Measurements from ENCODE around the gene ZEB2.

Gene ZEB2

GRCh38 chr2:144412709-144413108 lies 107.2 kb downstream of the ZEB2 start:
- H3K4me3 ChIP-seq (ENCODE audit: low read length), result no peak overlapping the region
- H3K36me3 ChIP-seq (ENCODE audit: control insufficient read depth, insufficient read depth, low read length), result no peaks in the 10 kb centered on the region
- H3K4me1 ChIP-seq (ENCODE audit: control insufficient read depth, insufficient read depth, low read length), result no peaks in the 10 kb centered on the region
- no peak overlapping the region for H3K9ac ChIP-seq (ENCODE audit: low read length)
- no peaks in the 10 kb centered on the region for H3K27me3 ChIP-seq (ENCODE audit: control insufficient read depth, insufficient read depth, low read length)
- no peaks in the 10 kb centered on the region for H3K9me3 ChIP-seq (ENCODE audit: control insufficient read depth, low read length)

GRCh38 chr2:144411473-144411872 lies 108.4 kb downstream of the ZEB2 start:
- Histone ChIP-seq H3K4me1 (ENCODE audit: control insufficient read depth, insufficient read depth, low read length) (no peaks in the 10 kb centered on the region), H3K9me3 (ENCODE audit: control insufficient read depth, low read length) (no peaks in the 10 kb centered on the region), H3K36me3 (ENCODE audit: control insufficient read depth, insufficient read depth, low read length) (no peaks in the 10 kb centered on the region), H3K4me3 (ENCODE audit: low read length) (no peak overlapping the region), H3K27me3 (ENCODE audit: control insufficient read depth, insufficient read depth, low read length) (no peaks in the 10 kb centered on the region), H3K9ac (ENCODE audit: low read length) (no peak overlapping the region)

- Histone ChIP-seq H3K4me1 (ENCODE audit: control insufficient read depth, insufficient read depth, low read length) (no peaks in the 10 kb centered on the region), H3K27me3 (ENCODE audit: control insufficient read depth, insufficient read depth, low read length) (no peaks in the 10 kb centered on the region), H3K4me3 (ENCODE audit: low read length) (no peak overlapping the region), H3K9ac (ENCODE audit: low read length) (no peak overlapping the region), H3K9me3 (ENCODE audit: control insufficient read depth, low read length) (no peaks in the 10 kb centered on the region), H3K36me3 (ENCODE audit: control insufficient read depth, insufficient read depth, low read length) (no peaks in the 10 kb centered on the region)
These were observed 110.7 kb downstream of the ZEB2 start for GRCh38 chr2:144409241-144409640.

GRCh38 chr2:144407262-144407661 lies 112.7 kb downstream of the ZEB2 start:
- H3K4me1 ChIP-seq (ENCODE audit: control insufficient read depth, insufficient read depth, low read length), result no peaks in the 10 kb centered on the region
- H3K36me3 ChIP-seq (ENCODE audit: control insufficient read depth, insufficient read depth, low read length), result no peaks in the 10 kb centered on the region
- H3K4me3 ChIP-seq (ENCODE audit: low read length), result no peak overlapping the region
- no peaks in the 10 kb centered on the region for H3K27me3 ChIP-seq (ENCODE audit: control insufficient read depth, insufficient read depth, low read length)
- H3K9ac ChIP-seq (ENCODE audit: low read length), result no peak overlapping the region
- no peaks in the 10 kb centered on the region for H3K9me3 ChIP-seq (ENCODE audit: control insufficient read depth, low read length)

GRCh38 chr2:144405982-144406788 lies 113.7 kb downstream of the ZEB2 start:
- Histone ChIP-seq H3K4me1 (ENCODE audit: control insufficient read depth, insufficient read depth, low read length) (no peaks in the 10 kb centered on the region), H3K9me3 (ENCODE audit: control insufficient read depth, low read length) (no peaks in the 10 kb centered on the region), H3K27me3 (ENCODE audit: control insufficient read depth, insufficient read depth, low read length) (no peaks in the 10 kb centered on the region), H3K4me3 (ENCODE audit: low read length) (no peak overlapping the region), H3K9ac (ENCODE audit: low read length) (no peak overlapping the region), H3K36me3 (ENCODE audit: control insufficient read depth, insufficient read depth, low read length) (no peaks in the 10 kb centered on the region)

- H3K9ac ChIP-seq (ENCODE audit: low read length), result no peak overlapping the region
- no peaks in the 10 kb centered on the region for H3K4me1 ChIP-seq (ENCODE audit: control insufficient read depth, insufficient read depth, low read length)
- H3K36me3 ChIP-seq (ENCODE audit: control insufficient read depth, insufficient read depth, low read length), result no peaks in the 10 kb centered on the region
- no peak overlapping the region for H3K4me3 ChIP-seq (ENCODE audit: low read length)
- no peaks in the 10 kb centered on the region for H3K9me3 ChIP-seq (ENCODE audit: control insufficient read depth, low read length)
- H3K27me3 ChIP-seq (ENCODE audit: control insufficient read depth, insufficient read depth, low read length), result no peaks in the 10 kb centered on the region
These were observed 114.6 kb downstream of the ZEB2 start for GRCh38 chr2:144405321-144405720.

- H3K27me3 ChIP-seq (ENCODE audit: control insufficient read depth, insufficient read depth, low read length), result no peaks in the 10 kb centered on the region
- H3K4me1 ChIP-seq (ENCODE audit: control insufficient read depth, insufficient read depth, low read length), result no peaks in the 10 kb centered on the region
- no peak overlapping the region for H3K9ac ChIP-seq (ENCODE audit: low read length)
- no peaks in the 10 kb centered on the region for H3K9me3 ChIP-seq (ENCODE audit: control insufficient read depth, low read length)
- H3K36me3 ChIP-seq (ENCODE audit: control insufficient read depth, insufficient read depth, low read length), result no peaks in the 10 kb centered on the region
- H3K4me3 ChIP-seq (ENCODE audit: low read length), result no peak overlapping the region
These were observed 115.2 kb downstream of the ZEB2 start for GRCh38 chr2:144404586-144405314.

GRCh38 chr2:144403933-144404332 lies 116.0 kb downstream of the ZEB2 start:
- Histone ChIP-seq H3K4me1 (ENCODE audit: control insufficient read depth, insufficient read depth, low read length) (no peaks in the 10 kb centered on the region), H3K9ac (ENCODE audit: low read length) (no peak overlapping the region), H3K27me3 (ENCODE audit: control insufficient read depth, insufficient read depth, low read length) (no peaks in the 10 kb centered on the region), H3K4me3 (ENCODE audit: low read length) (no peak overlapping the region), H3K9me3 (ENCODE audit: control insufficient read depth, low read length) (no peaks in the 10 kb centered on the region), H3K36me3 (ENCODE audit: control insufficient read depth, insufficient read depth, low read length) (no peaks in the 10 kb centered on the region)

- Histone ChIP-seq H3K9me3 (ENCODE audit: control insufficient read depth, low read length) (no peaks in the 10 kb centered on the region), H3K36me3 (ENCODE audit: control insufficient read depth, insufficient read depth, low read length) (no peaks in the 10 kb centered on the region), H3K4me3 (ENCODE audit: low read length) (no peak overlapping the region), H3K27me3 (ENCODE audit: control insufficient read depth, insufficient read depth, low read length) (no peaks in the 10 kb centered on the region), H3K9ac (ENCODE audit: low read length) (no peak overlapping the region), H3K4me1 (ENCODE audit: control insufficient read depth, insufficient read depth, low read length) (no peaks in the 10 kb centered on the region)
These were observed 117.7 kb downstream of the ZEB2 start for GRCh38 chr2:144402251-144402650.

- Histone ChIP-seq H3K27me3 (ENCODE audit: control insufficient read depth, insufficient read depth, low read length) (no peaks in the 10 kb centered on the region), H3K4me1 (ENCODE audit: control insufficient read depth, insufficient read depth, low read length) (no peaks in the 10 kb centered on the region), H3K9ac (ENCODE audit: low read length) (no peak overlapping the region), H3K36me3 (ENCODE audit: control insufficient read depth, insufficient read depth, low read length) (no peaks in the 10 kb centered on the region), H3K9me3 (ENCODE audit: control insufficient read depth, low read length) (no peaks in the 10 kb centered on the region), H3K4me3 (ENCODE audit: low read length) (no peak overlapping the region)
These were observed 118.9 kb downstream of the ZEB2 start for GRCh38 chr2:144401036-144401435.

- Histone ChIP-seq H3K9me3 (ENCODE audit: control insufficient read depth, low read length) (no peaks in the 10 kb centered on the region), H3K36me3 (ENCODE audit: control insufficient read depth, insufficient read depth, low read length) (no peaks in the 10 kb centered on the region), H3K4me3 (ENCODE audit: low read length) (no peak overlapping the region), H3K9ac (ENCODE audit: low read length) (no peak overlapping the region), H3K4me1 (ENCODE audit: control insufficient read depth, insufficient read depth, low read length) (no peaks in the 10 kb centered on the region), H3K27me3 (ENCODE audit: control insufficient read depth, insufficient read depth, low read length) (no peaks in the 10 kb centered on the region)
These were observed 123.6 kb downstream of the ZEB2 start for GRCh38 chr2:144396318-144396717.

GRCh38 chr2:144390424-144391020 lies 129.4 kb downstream of the ZEB2 start:
- no peaks in the 10 kb centered on the region for H3K36me3 ChIP-seq (ENCODE audit: control insufficient read depth, insufficient read depth, low read length)
- H3K4me3 ChIP-seq (ENCODE audit: low read length), result no peak overlapping the region
- H3K9ac ChIP-seq (ENCODE audit: low read length), result no peak overlapping the region

More at GRCh38 chr2:144390424-144391020, 129.4 kb downstream of the ZEB2 start:
- H3K4me1 ChIP-seq (ENCODE audit: control insufficient read depth, insufficient read depth, low read length), result no peaks in the 10 kb centered on the region
- peaks cover 4% of the 10 kb centered on the region for H3K27me3 ChIP-seq (ENCODE audit: control insufficient read depth, insufficient read depth, low read length)
- no peaks in the 10 kb centered on the region for H3K9me3 ChIP-seq (ENCODE audit: control insufficient read depth, low read length)

All from mucosa of stomach (tissue), 1 donor.